ENCODE measurements around the gene MAN2B2. TPM values are rescaled to one million over a fixed set of nuclear protein-coding genes. Genes with fewer than 3 reads are reported as not detected.

The MAN2B2 gene
- total and polyA plus RNA-seq, 9 of the 15 experiments (the other 6 are each of a cell fraction or from before 2014, with no cell fraction given) = 0.21 to 8.8 (median 3.7) TPM

DNA sequence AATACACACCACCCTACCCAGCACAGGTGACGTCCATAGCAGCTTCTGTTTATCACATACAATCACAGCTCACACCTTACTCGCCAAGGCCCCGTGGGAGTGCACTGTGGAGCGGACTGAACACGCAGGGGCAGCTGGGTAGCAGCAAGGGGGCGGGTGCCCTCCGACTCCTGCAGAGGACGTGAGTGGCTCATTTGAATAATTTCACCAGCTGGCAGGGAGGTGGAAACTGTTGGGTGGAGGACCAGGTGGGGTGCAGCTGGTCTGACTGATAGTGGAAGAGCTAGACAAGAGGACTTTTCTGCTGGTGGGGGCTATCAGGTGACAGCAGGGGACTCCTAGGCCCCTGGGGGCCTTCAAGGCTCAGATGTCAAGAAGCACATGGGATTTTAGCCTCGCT is 16.3 kb downstream of the MAN2B2 start (continued):
- peak; percentile 17; the same call in 1 of the 2 replicates for TF ChIP-seq POLR2AphosphoS5 (IDR thresholded peaks at IDR 0.05; ENCODE audit: control insufficient read depth, insufficient read depth, low read depth, low read length)
- TF ChIP-seq TAF15 (IDR thresholded peaks at IDR 0.05; ENCODE audit: low read depth, low read length) = no peak
- TF ChIP-seq ZNF780A (CRISPR knock-in tag; IDR thresholded peaks at IDR 0.05) = no peak
- TF ChIP-seq, protein P1, sequence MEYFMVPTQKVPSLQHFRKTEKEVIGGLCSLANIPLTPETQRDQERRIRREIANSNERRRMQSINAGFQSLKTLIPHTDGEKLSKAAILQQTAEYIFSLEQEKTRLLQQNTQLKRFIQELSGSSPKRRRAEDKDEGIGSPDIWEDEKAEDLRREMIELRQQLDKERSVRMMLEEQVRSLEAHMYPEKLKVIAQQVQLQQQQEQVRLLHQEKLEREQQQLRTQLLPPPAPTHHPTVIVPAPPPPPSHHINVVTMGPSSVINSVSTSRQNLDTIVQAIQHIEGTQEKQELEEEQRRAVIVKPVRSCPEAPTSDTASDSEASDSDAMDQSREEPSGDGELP (CRISPR knock-in tag; IDR thresholded peaks at IDR 0.05; ENCODE audit: borderline replicate concordance) = peak; percentile 90
- TF ChIP-seq TCF7 (IDR thresholded peaks at IDR 0.05; ENCODE audit: borderline replicate concordance) = no peak
- no peak for TF ChIP-seq CCNT2 (IDR thresholded peaks at IDR 0.05; ENCODE audit: borderline replicate concordance, extremely low read depth, insufficient read length, low read depth, low read length)
- TF ChIP-seq, protein P2, sequence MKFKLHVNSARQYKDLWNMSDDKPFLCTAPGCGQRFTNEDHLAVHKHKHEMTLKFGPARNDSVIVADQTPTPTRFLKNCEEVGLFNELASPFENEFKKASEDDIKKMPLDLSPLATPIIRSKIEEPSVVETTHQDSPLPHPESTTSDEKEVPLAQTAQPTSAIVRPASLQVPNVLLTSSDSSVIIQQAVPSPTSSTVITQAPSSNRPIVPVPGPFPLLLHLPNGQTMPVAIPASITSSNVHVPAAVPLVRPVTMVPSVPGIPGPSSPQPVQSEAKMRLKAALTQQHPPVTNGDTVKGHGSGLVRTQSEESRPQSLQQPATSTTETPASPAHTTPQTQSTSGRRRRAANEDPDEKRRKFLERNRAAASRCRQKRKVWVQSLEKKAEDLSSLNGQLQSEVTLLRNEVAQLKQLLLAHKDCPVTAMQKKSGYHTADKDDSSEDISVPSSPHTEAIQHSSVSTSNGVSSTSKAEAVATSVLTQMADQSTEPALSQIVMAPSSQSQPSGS (CRISPR knock-in tag; IDR thresholded peaks at IDR 0.05) = no peak
- TF ChIP-seq, protein P3, sequence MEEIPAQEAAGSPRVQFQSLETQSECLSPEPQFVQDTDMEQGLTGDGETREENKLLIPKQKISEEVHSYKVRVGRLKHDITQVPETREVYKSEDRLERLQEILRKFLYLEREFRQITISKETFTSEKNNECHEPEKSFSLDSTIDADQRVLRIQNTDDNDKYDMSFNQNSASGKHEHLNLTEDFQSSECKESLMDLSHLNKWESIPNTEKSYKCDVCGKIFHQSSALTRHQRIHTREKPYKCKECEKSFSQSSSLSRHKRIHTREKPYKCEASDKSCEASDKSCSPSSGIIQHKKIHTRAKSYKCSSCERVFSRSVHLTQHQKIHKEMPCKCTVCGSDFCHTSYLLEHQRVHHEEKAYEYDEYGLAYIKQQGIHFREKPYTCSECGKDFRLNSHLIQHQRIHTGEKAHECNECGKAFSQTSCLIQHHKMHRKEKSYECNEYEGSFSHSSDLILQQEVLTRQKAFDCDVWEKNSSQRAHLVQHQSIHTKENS (CRISPR knock-in tag; IDR thresholded peaks at IDR 0.05) = no peak
- TF ChIP-seq NFYB (IDR thresholded peaks at IDR 0.05; ENCODE audit: extremely low read depth, insufficient read length) = no peak
- TF ChIP-seq SAFB2 (IDR thresholded peaks at IDR 0.05; ENCODE audit: borderline replicate concordance, low read depth, low read length, severe bottlenecking) = no peak
- TF ChIP-seq FOS (IDR thresholded peaks at IDR 0.05; ENCODE audit: extremely low read depth, insufficient read length) = no peak
- TF ChIP-seq, protein P4, sequence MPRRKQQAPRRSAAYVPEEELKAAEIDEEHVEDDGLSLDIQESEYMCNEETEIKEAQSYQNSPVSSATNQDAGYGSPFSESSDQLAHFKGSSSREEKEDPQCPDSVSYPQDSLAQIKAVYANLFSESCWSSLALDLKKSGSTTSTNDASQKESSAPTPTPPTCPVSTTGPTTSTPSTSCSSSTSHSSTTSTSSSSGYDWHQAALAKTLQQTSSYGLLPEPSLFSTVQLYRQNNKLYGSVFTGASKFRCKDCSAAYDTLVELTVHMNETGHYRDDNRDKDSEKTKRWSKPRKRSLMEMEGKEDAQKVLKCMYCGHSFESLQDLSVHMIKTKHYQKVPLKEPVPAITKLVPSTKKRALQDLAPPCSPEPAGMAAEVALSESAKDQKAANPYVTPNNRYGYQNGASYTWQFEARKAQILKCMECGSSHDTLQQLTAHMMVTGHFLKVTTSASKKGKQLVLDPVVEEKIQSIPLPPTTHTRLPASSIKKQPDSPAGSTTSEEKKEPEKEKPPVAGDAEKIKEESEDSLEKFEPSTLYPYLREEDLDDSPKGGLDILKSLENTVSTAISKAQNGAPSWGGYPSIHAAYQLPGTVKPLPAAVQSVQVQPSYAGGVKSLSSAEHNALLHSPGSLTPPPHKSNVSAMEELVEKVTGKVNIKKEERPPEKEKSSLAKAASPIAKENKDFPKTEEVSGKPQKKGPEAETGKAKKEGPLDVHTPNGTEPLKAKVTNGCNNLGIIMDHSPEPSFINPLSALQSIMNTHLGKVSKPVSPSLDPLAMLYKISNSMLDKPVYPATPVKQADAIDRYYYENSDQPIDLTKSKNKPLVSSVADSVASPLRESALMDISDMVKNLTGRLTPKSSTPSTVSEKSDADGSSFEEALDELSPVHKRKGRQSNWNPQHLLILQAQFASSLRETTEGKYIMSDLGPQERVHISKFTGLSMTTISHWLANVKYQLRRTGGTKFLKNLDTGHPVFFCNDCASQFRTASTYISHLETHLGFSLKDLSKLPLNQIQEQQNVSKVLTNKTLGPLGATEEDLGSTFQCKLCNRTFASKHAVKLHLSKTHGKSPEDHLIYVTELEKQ (CRISPR knock-in tag; IDR thresholded peaks at IDR 0.05) = no peak
- TF ChIP-seq CBFB (CRISPR knock-in tag; IDR thresholded peaks at IDR 0.05) = no peak
- TF ChIP-seq POU5F1 (IDR thresholded peaks at IDR 0.05; ENCODE audit: borderline replicate concordance, low read depth, low read length, partially characterized antibody) = no peak
- 0 out of 2 replicates have a peak, but pooled peaks have one; percentile 14 for TF ChIP-seq MYBL2 (IDR thresholded peaks at IDR 0.05; ENCODE audit: low read depth)
- no peak for TF ChIP-seq MYBL2 (CRISPR knock-in tag; IDR thresholded peaks at IDR 0.05; ENCODE audit: borderline replicate concordance)
- no peak for TF ChIP-seq ZNF551 (CRISPR knock-in tag; IDR thresholded peaks at IDR 0.05)
- peak; percentile 75 for TF ChIP-seq CBFA2T2 (conservative IDR thresholded peaks at IDR 0.05)
- no peak for TF ChIP-seq ZNF561 (CRISPR knock-in tag; conservative IDR thresholded peaks at IDR 0.05)
- TF ChIP-seq SMAD4 (CRISPR knock-in tag; conservative IDR thresholded peaks at IDR 0.05) = no peak
- TF ChIP-seq CCAR2 (IDR thresholded peaks at IDR 0.05; ENCODE audit: low read depth, low read length) = no peak

All from K562 (cell line).